Measurements from ENCODE around the gene TOLLIP. TPM values are rescaled to one million over a fixed set of nuclear protein-coding genes. Genes with fewer than 3 reads are reported as not detected.
A peak's percentile ranks its signal among the peaks of the same experiment; 100 is the strongest.
"Not testable (repeated sequence)": the region's sequence is repeated elsewhere in the genome, so short reads cannot be mapped to it uniquely, and the experiment has no call there.

TOLLIP gene
- total RNA-seq, 6 donors from 2014 or later: 39.5 to 97.4 (median 53.4) TPM

- DNase-seq: no peak
- no peaks in the 10 kb centered on the region for H3K27me3 ChIP-seq
- WGBS, 2 donors: 40 to 50% methylated on average over 14 to 17 of the region's 17 CpGs
- TF ChIP-seq CTCF (IDR thresholded peaks at IDR 0.05): no peak
- no peak for TF ChIP-seq EP300 (IDR thresholded peaks at IDR 0.05)
- no peak for TF ChIP-seq POLR2A (IDR thresholded peaks at IDR 0.05)
- TF ChIP-seq POLR2AphosphoS5 (IDR thresholded peaks at IDR 0.05): no peak
- H3K9me3 ChIP-seq: no peaks in the 10 kb centered on the region
- H3K4me1 ChIP-seq: peaks cover 0 to 14% (median 3%) of the 10 kb centered on the region in 4 donors
- no peak for ATAC-seq (ENCODE audit: low FRiP score in 2 of 2)
- H3K36me3 ChIP-seq: no peaks in the 10 kb centered on the region
- no peak overlapping the region for H3K4me3 ChIP-seq
- no peak overlapping the region for H3K27ac ChIP-seq
Measured at GRCh38 chr11:1341928-1342524, 32.6 kb upstream of the TOLLIP start.

DNA sequence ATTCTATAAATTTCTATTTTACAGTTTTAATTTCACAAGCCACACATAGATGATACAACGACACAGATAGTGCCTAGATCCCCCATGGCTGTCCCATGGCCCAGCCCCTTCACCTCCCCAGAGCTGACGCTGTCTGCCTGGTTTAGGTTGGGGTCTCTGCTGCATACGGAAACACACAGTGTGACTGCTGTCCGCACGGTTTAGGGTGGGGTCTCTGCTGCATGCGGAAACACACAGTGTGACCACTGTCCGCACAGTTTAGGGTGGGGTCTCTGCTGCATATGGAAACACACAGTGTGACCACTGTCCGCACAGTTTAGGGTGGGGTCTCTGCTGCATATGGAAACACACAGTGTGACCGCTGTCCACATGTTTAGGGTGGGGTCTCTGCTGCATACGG is 31.8 kb upstream of the TOLLIP start:
- ATAC-seq (ENCODE audit: low FRiP score in 2 of 2); H3K27ac ChIP-seq; H3K27me3 ChIP-seq; H3K4me3 ChIP-seq; DNase-seq; H3K9me3 ChIP-seq; H3K36me3 ChIP-seq: not testable (repeated sequence)
- WGBS, 2 donors: 81 to 86% methylated on average over 8 to 10 of the region's 10 CpGs
- peaks cover 2 to 20% (median 7%) of the 10 kb centered on the region in 4 donors for H3K4me1 ChIP-seq

- Histone ChIP-seq H3K27me3 (no peaks in the 10 kb centered on the region), H3K4me3 (no peak overlapping the region), H3K27ac (no peak overlapping the region), H3K4me1 (peaks cover 13 to 31% (median 19%) of the 10 kb centered on the region in 4 donors), H3K36me3 (no peaks in the 10 kb centered on the region), H3K9me3 (no peaks in the 10 kb centered on the region)
- 65 to 79% methylated on average over 5 to 12 of the region's 12 CpGs for WGBS, 2 donors
- TF ChIP-seq CTCF (IDR thresholded peaks at IDR 0.05): no peak
- no peak for DNase-seq
- no peak for ATAC-seq (ENCODE audit: low FRiP score in 2 of 2)
Measured at GRCh38 chr11:1340111-1340510, 30.7 kb upstream of the TOLLIP start.

GRCh38 chr11:1339066-1339675 is 29.7 kb upstream of the TOLLIP start:
- no peak for TF ChIP-seq CTCF (IDR thresholded peaks at IDR 0.05)
- no peak for TF ChIP-seq EP300 (IDR thresholded peaks at IDR 0.05)
- TF ChIP-seq POLR2AphosphoS5 (IDR thresholded peaks at IDR 0.05): no peak
- no peak for TF ChIP-seq POLR2A (IDR thresholded peaks at IDR 0.05)
- Histone ChIP-seq H3K4me3 (no peak overlapping the region), H3K27ac (no peak overlapping the region), H3K27me3 (no peaks in the 10 kb centered on the region), H3K9me3 (no peaks in the 10 kb centered on the region), H3K36me3 (no peaks in the 10 kb centered on the region), H3K4me1 (peaks cover 13 to 33% (median 21%) of the 10 kb centered on the region in 4 donors)
- DNase-seq (no peak), ATAC-seq (ENCODE audit: low FRiP score in 2 of 2) (no peak)
- WGBS, 2 donors: 58 to 66% methylated on average over 15 of the region's 15 CpGs

DNA sequence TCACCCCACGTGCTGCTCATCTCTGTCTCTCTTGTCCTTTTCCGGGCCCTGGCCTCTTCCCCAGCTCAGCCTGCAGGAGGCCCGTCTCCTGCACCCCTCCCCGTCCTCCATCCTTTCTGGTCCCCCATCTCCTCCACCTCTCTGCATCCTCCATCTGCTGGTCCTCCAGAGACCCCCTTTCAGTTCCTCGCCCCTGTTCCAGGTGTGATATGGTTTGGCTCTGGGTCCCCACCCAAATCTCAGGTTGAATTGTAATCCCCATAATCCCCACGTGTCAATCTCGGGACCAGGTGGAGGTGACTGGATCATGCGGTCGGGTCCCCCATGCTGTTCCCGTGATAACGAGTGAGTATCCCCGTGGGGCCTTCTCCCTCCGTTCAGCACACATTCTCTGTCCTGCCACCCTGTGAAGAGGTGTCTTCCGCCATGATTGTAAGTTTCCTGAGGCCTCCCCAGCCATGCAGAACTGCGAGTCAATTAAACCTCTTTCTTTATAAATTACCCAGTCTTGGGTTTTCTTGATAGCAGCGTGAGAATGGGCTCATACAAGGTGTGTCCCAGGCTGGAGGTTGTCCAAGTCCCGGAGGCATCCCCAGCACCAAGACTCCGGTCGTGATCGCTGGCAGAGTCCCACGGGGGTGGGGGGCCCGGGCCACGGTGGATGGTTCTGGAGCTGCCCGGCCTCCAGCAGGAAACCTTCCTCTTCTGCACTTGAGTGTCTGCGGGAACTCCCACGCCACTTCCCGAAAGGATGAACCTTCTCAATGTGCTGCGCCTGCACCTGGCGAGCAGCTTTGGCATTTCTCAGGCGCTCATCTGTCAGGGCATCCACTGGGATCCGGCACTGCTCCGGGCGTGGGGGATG is 29.0 kb upstream of the TOLLIP start:
- 69 to 70% methylated on average over 31 to 33 of the region's 33 CpGs for WGBS, 2 donors
- DNase-seq: no peak
- H3K27ac ChIP-seq: no peak overlapping the region

More for the DNA sequence above, 29.0 kb upstream of the TOLLIP start:
- TF ChIP-seq POLR2A (IDR thresholded peaks at IDR 0.05) (no peak), EP300 (IDR thresholded peaks at IDR 0.05) (peak in 1 of 4 donors; percentile 1)
- H3K4me1 ChIP-seq: peaks cover 13 to 33% (median 21%) of the 10 kb centered on the region in 4 donors
- no peaks in the 10 kb centered on the region for H3K9me3 ChIP-seq
- no peaks in the 10 kb centered on the region for H3K27me3 ChIP-seq
- H3K36me3 ChIP-seq: no peaks in the 10 kb centered on the region
- no peak for ATAC-seq (ENCODE audit: low FRiP score in 2 of 2)
- no peak overlapping the region for H3K4me3 ChIP-seq
